ENCODE results near the gene OLFML2A. TPM values are rescaled to one million over a fixed set of nuclear protein-coding genes. Genes with fewer than 3 reads are reported as not detected.

The OLFML2A gene
- total and polyA plus RNA-seq, 2 of the 13 experiments (the other 11 are each of a cell fraction or from before 2014, with no cell fraction given): 0.01 to 0.02 TPM

- TF ChIP-seq U2AF2 (IDR thresholded peaks at IDR 0.05; ENCODE audit: low read depth, low read length) (no peak), ZNF234 (CRISPR knock-in tag; conservative IDR thresholded peaks at IDR 0.05) (no peak), RNF2 (conservative IDR thresholded peaks at IDR 0.05; ENCODE audit: low read depth) (no peak), PRDM10 (CRISPR knock-in tag; IDR thresholded peaks at IDR 0.05; ENCODE audit: low read depth) (0 out of 2 replicates have a peak, but pooled peaks have one; percentile 56), TIGD3 (CRISPR knock-in tag; IDR thresholded peaks at IDR 0.05; ENCODE audit: borderline replicate concordance) (no peak), FOSL1 (CRISPR knock-in tag; IDR thresholded peaks at IDR 0.05; ENCODE audit: borderline replicate concordance) (no peak), MIER2 (CRISPR knock-in tag; IDR thresholded peaks at IDR 0.05) (peak; percentile 68; the same call in 1 of the 2 replicates), HOXA3 (CRISPR knock-in tag; IDR thresholded peaks at IDR 0.05) (peak; percentile 63), ZNF280D (CRISPR knock-in tag; IDR thresholded peaks at IDR 0.05) (no peak; the same call in 1 of the 2 replicates), ZNF24 (IDR thresholded peaks at IDR 0.05) (no peak), AKNA (CRISPR knock-in tag; IDR thresholded peaks at IDR 0.05; ENCODE audit: borderline replicate concordance) (no peak), ZNF781 (CRISPR knock-in tag; IDR thresholded peaks at IDR 0.05; ENCODE audit: borderline replicate concordance, not compliant biosample characterization) (no peak), SATB2 (CRISPR knock-in tag; IDR thresholded peaks at IDR 0.05) (no peak), ZBTB26 (CRISPR knock-in tag; IDR thresholded peaks at IDR 0.05; ENCODE audit: borderline replicate concordance) (no peak), ZBTB21 (CRISPR knock-in tag; IDR thresholded peaks at IDR 0.05) (no peak)
Observed at GRCh38 chr9:124794902-124795491, 18.1 kb downstream of the OLFML2A start (continued).

All from HepG2 (cell line).